ENCODE data around the gene PRMT1.

GRCh38 chr19:49665351-49666119 is 11.5 kb upstream of the PRMT1 start, which contains the start of the genes BCL2L12 and IRF3:
- no peak for TF ChIP-seq POLR2AphosphoS5 (IDR thresholded peaks at IDR 0.05; ENCODE audit: low read depth, low read length)
- TF ChIP-seq POLR2A (IDR thresholded peaks at IDR 0.05; ENCODE audit: low read depth, low read length), result peak; percentile 66
